ENCODE data around the gene STARD3.
A peak's percentile ranks its signal among the peaks of the same experiment; 100 is the strongest.

Gene STARD3

GRCh38 chr17:39665642-39666224 is 28.8 kb downstream of the STARD3 start:
- TF ChIP-seq, protein P1, sequence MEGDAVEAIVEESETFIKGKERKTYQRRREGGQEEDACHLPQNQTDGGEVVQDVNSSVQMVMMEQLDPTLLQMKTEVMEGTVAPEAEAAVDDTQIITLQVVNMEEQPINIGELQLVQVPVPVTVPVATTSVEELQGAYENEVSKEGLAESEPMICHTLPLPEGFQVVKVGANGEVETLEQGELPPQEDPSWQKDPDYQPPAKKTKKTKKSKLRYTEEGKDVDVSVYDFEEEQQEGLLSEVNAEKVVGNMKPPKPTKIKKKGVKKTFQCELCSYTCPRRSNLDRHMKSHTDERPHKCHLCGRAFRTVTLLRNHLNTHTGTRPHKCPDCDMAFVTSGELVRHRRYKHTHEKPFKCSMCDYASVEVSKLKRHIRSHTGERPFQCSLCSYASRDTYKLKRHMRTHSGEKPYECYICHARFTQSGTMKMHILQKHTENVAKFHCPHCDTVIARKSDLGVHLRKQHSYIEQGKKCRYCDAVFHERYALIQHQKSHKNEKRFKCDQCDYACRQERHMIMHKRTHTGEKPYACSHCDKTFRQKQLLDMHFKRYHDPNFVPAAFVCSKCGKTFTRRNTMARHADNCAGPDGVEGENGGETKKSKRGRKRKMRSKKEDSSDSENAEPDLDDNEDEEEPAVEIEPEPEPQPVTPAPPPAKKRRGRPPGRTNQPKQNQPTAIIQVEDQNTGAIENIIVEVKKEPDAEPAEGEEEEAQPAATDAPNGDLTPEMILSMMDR (IDR thresholded peaks at IDR 0.05; ENCODE audit: insufficient read depth, low read depth, low read length, missing control alignments), result no peak
- DNase-seq (ENCODE audit: low read depth), result no peak
- no peak overlapping the region for H3K4me3 ChIP-seq (ENCODE audit: low read depth, low read length)

- TF ChIP-seq, protein P1 (IDR thresholded peaks at IDR 0.05; ENCODE audit: insufficient read depth, low read depth, low read length, missing control alignments), result no peak
- no peak overlapping the region for H3K4me3 ChIP-seq (ENCODE audit: low read depth, low read length)
- DNase-seq (ENCODE audit: low read depth), result no peak
Measured at GRCh38 chr17:39666231-39666600, 29.3 kb downstream of the STARD3 start.

GRCh38 chr17:39666601-39667261 is 29.8 kb downstream of the STARD3 start:
- no peak overlapping the region for H3K4me3 ChIP-seq (ENCODE audit: low read depth, low read length)
- TF ChIP-seq, protein P1 (IDR thresholded peaks at IDR 0.05; ENCODE audit: insufficient read depth, low read depth, low read length, missing control alignments), result no peak
- no peak for DNase-seq (ENCODE audit: low read depth)

GRCh38 chr17:39667262-39667944 is 30.5 kb downstream of the STARD3 start:
- TF ChIP-seq, protein P1 (IDR thresholded peaks at IDR 0.05; ENCODE audit: insufficient read depth, low read depth, low read length, missing control alignments), result no peak
- DNase-seq (ENCODE audit: low read depth), result no peak
- no peak overlapping the region for H3K4me3 ChIP-seq (ENCODE audit: low read depth, low read length)

GRCh38 chr17:39667945-39668924 is 31.3 kb downstream of the STARD3 start, which contains the start of gene PNMT:
Gene PNMT, plus strand, starts transcription at chr17:39668453. Its CDS starts 23 bp downstream, at chr17:39668476.
- peak within 1 kb of the TSS; percentile 25 for H3K4me3 ChIP-seq (ENCODE audit: low read depth, low read length)
- DNase-seq (ENCODE audit: low read depth), result peak; percentile 68
- TF ChIP-seq, protein P1 (IDR thresholded peaks at IDR 0.05; ENCODE audit: insufficient read depth, low read depth, low read length, missing control alignments), result peak; percentile 61
